Thoracic aorta (tissue), 2 donors: ENCODE measurements around the gene SLC9A7. TPM values are rescaled to one million over a fixed set of nuclear protein-coding genes. Genes with fewer than 3 reads are reported as not detected.
A peak's percentile ranks its signal among the peaks of the same experiment; 100 is the strongest.

Source experiments
- ATAC-seq: fragments of 150-250 bp; one replicate; pipeline ENCODE4 v1.8.0; 2017; ENCODE audit warnings: low read depth; ENCODE audit not compliant: insufficient number of reproducible peaks, low FRiP score
- DNase-seq: peaks from one replicate; pipeline ENCODE4 v3.0.0-alpha.2; 2020; ENCODE audit warnings: low spot score
- H3K27ac ChIP-seq, 2 donors: fragments of 200-600 bp; sonication (generic); 1 replicate in 1 of 2; 2 replicates in 1 of 2; pipeline ENCODE4 v1.5.1; 2016; ENCODE audit warnings: mild to moderate bottlenecking in 2 of 2, moderate library complexity in 2 of 2
- H3K27me3 ChIP-seq: fragments of 200-600 bp; sonication (generic); replicated peaks from 2 replicates; pipeline ENCODE4 v1.6.0; 2016; ENCODE audit warnings: mild to moderate bottlenecking; ENCODE audit not compliant: insufficient read depth
- H3K36me3 ChIP-seq: fragments of 200-600 bp; sonication (generic); one replicate; pipeline ENCODE4 v1.5.1; 2016
- H3K4me1 ChIP-seq, 2 donors: fragments of 200-600 bp; sonication (generic); 1 replicate in 1 of 2; 2 replicates in 1 of 2; pipeline versions ENCODE4 v1.5.1 to v1.6.0; 2016; ENCODE audit warnings: low read depth in 2 of 2, mild to moderate bottlenecking in 1 of 2; ENCODE audit not compliant: control insufficient read depth in 1 of 2
- H3K4me3 ChIP-seq: fragments of 200-600 bp; sonication (generic); 2 replicates; pipeline ENCODE4 v1.5.1; 2016; ENCODE audit warnings: mild to moderate bottlenecking
- H3K9me3 ChIP-seq: fragments of 200-600 bp; sonication (generic); 2 replicates; pipeline ENCODE4 v1.5.1; 2016
- CTCF ChIP-seq: fragments of 200-600 bp; sonication (generic); IDR thresholded peaks from one replicate; pipeline ENCODE4 v1.5.1; 2019; ENCODE audit warnings: antibody characterized with exemption
- total RNA-seq, 2 donors: library from RNA; depleted of rRNA; stranded (reverse); fragments of >200 nt; gene quantifications; one replicate each; pipeline versions ENCODE4 v1.1.0 to v1.2.3, GENCODE V29; 2016

SLC9A7 gene
- total RNA-seq: 10 to 100 TPM in 1 of 2 donors, 1 to 10 TPM in 1; 6.7 to 12.2 TPM

- Histone ChIP-seq H3K4me1 (peaks cover 0 to 6% of the 10 kb centered on the region in 2 donors), H3K27me3 (no peaks in the 10 kb centered on the region), H3K27ac (peak within 1 kb of the TSS in 1 of 2 donors; percentile 12), H3K4me3 (peak within 1 kb of the TSS; percentile 71), H3K9me3 (no peaks in the 10 kb centered on the region), H3K36me3 (no peaks in the 10 kb centered on the region)
- DNase-seq (no peak), ATAC-seq (no peak)
- peak; percentile 74 for TF ChIP-seq CTCF
Observed at GRCh38 chrX:46758956-46759644, at the start of gene SLC9A7. SLC9A7 (minus strand) TSS chrX:46759118; CDS start chrX:46759029, 89 bp downstream.

GRCh38 chrX:46805270-46805669, 46.4 kb upstream of the SLC9A7 start:
- H3K36me3 ChIP-seq: no peaks in the 10 kb centered on the region
- H3K27me3 ChIP-seq: no peaks in the 10 kb centered on the region
- no peak for ATAC-seq
- no peak for DNase-seq
- H3K4me3 ChIP-seq: no peak overlapping the region
- no peaks in the 10 kb centered on the region for H3K4me1 ChIP-seq
- TF ChIP-seq CTCF: no peak
- H3K9me3 ChIP-seq: no peaks in the 10 kb centered on the region
- H3K27ac ChIP-seq: no peak overlapping the region

- H3K9me3 ChIP-seq: no peaks in the 10 kb centered on the region
- no peak for TF ChIP-seq CTCF
- no peak for DNase-seq
- no peaks in the 10 kb centered on the region for H3K36me3 ChIP-seq
- H3K27me3 ChIP-seq: no peaks in the 10 kb centered on the region
- no peak overlapping the region for H3K4me3 ChIP-seq
- no peaks in the 10 kb centered on the region for H3K4me1 ChIP-seq
- ATAC-seq: no peak
- H3K27ac ChIP-seq: no peak overlapping the region
Observed at GRCh38 chrX:46803140-46803539, 44.2 kb upstream of the SLC9A7 start.

GRCh38 chrX:46796574-46797191, 37.8 kb upstream of the SLC9A7 start:
- Histone ChIP-seq H3K27ac (no peak overlapping the region), H3K36me3 (no peaks in the 10 kb centered on the region), H3K4me3 (no peak overlapping the region), H3K9me3 (no peaks in the 10 kb centered on the region), H3K27me3 (no peaks in the 10 kb centered on the region), H3K4me1 (peaks cover 2 to 7% of the 10 kb centered on the region in 2 donors)
- TF ChIP-seq CTCF: peak; percentile 78
- peak; percentile 19 for DNase-seq
- ATAC-seq: no peak

- H3K36me3 ChIP-seq: no peaks in the 10 kb centered on the region
- no peak for TF ChIP-seq CTCF
- no peaks in the 10 kb centered on the region for H3K27me3 ChIP-seq
- H3K4me1 ChIP-seq: peaks cover 2 to 8% of the 10 kb centered on the region in 2 donors
- H3K27ac ChIP-seq: no peak overlapping the region
- ATAC-seq (no peak), DNase-seq (no peak)
- no peak overlapping the region for H3K4me3 ChIP-seq
- no peaks in the 10 kb centered on the region for H3K9me3 ChIP-seq
Observed at GRCh38 chrX:46793386-46794143, 34.6 kb upstream of the SLC9A7 start.
